Activated T-cell treated with anti-CD3 and anti-CD28 coated beads, Interleukin-2, amount 50 U/mL, for 4 hours (primary cell): ENCODE data around the gene CAMSAP1. TPM values are rescaled to one million over a fixed set of nuclear protein-coding genes. Genes with fewer than 3 reads are reported as not detected.

Experiments
- ATAC-seq, 2 donors: fragments of 200-7000 bp; cut with Tn5 transposase; one replicate each; pipeline ENCODE4 v1.10.0; 2021
- DNase-seq: peaks from one replicate; pipeline ENCODE4 v3.0.0-alpha.2; 2020
- H3K27me3 Mint-ChIP-seq: one replicate; pipeline ENCODE4 v1.8.0; 2021; ENCODE audit warnings: low read depth, mixed read lengths
- H3K36me3 Mint-ChIP-seq: one replicate; pipeline ENCODE4 v1.8.0; 2022; ENCODE audit warnings: mixed read lengths; ENCODE audit not compliant: insufficient read depth
- H3K4me1 Mint-ChIP-seq: one replicate; pipeline ENCODE4 v1.8.0; 2021; ENCODE audit warnings: low read depth, mixed read lengths
- H3K4me3 Mint-ChIP-seq: one replicate; pipeline ENCODE4 v1.8.0; 2021; ENCODE audit warnings: mild to moderate bottlenecking, moderate library complexity, mixed read lengths
- H3K9me3 Mint-ChIP-seq: one replicate; pipeline ENCODE4 v1.8.0; 2021; ENCODE audit warnings: mixed read lengths
- total RNA-seq, 3 donors: library from RNA; stranded (reverse); gene quantifications; one replicate each; pipeline ENCODE4 v1.2.1, GENCODE V29; 2021

The CAMSAP1 gene
- total RNA-seq, 3 donors from 2014 or later = 26.7 to 37.4 (median 29.2) TPM

- peaks cover 18% of the 10 kb centered on the region for H3K4me1 Mint-ChIP-seq
- no peak overlapping the region for H3K4me3 Mint-ChIP-seq
- ATAC-seq = no peak
- H3K27me3 Mint-ChIP-seq = no peaks in the 10 kb centered on the region
- H3K9me3 Mint-ChIP-seq = peaks cover 11% of the 10 kb centered on the region
- DNase-seq = no peak
- H3K36me3 Mint-ChIP-seq = peaks cover 53% of the 10 kb centered on the region
Observed at GRCh38 chr9:135847833-135848232, 59.5 kb downstream of the CAMSAP1 start.

- no peak for DNase-seq
- Mint-ChIP-seq H3K9me3 (peaks cover 11% of the 10 kb centered on the region), H3K27me3 (no peaks in the 10 kb centered on the region), H3K36me3 (peaks cover 28% of the 10 kb centered on the region), H3K4me1 (peaks cover 4% of the 10 kb centered on the region), H3K4me3 (no peak overlapping the region)
- no peak for ATAC-seq
Observed at GRCh38 chr9:135840539-135840938, 66.8 kb downstream of the CAMSAP1 start.

- Mint-ChIP-seq H3K4me1 (peaks cover 4% of the 10 kb centered on the region), H3K27me3 (no peaks in the 10 kb centered on the region), H3K4me3 (no peak overlapping the region), H3K36me3 (peaks cover 23% of the 10 kb centered on the region), H3K9me3 (peaks cover 11% of the 10 kb centered on the region)
- DNase-seq (no peak), ATAC-seq (no peak)
Observed at GRCh38 chr9:135840107-135840506, 67.2 kb downstream of the CAMSAP1 start.

- DNase-seq = no peak
- no peak for ATAC-seq
- peaks cover 4% of the 10 kb centered on the region for H3K4me1 Mint-ChIP-seq
- peaks cover 7% of the 10 kb centered on the region for H3K9me3 Mint-ChIP-seq
- H3K4me3 Mint-ChIP-seq = no peak overlapping the region
- peaks cover 20% of the 10 kb centered on the region for H3K36me3 Mint-ChIP-seq
- no peaks in the 10 kb centered on the region for H3K27me3 Mint-ChIP-seq
Observed at GRCh38 chr9:135839516-135839915, 67.8 kb downstream of the CAMSAP1 start.

GRCh38 chr9:135835131-135835530 is 72.2 kb downstream of the CAMSAP1 start:
- H3K4me3 Mint-ChIP-seq = no peak overlapping the region
- no peaks in the 10 kb centered on the region for H3K9me3 Mint-ChIP-seq
- DNase-seq = no peak
- H3K4me1 Mint-ChIP-seq = peaks cover 11% of the 10 kb centered on the region
- no peak for ATAC-seq
- peaks cover 17% of the 10 kb centered on the region for H3K36me3 Mint-ChIP-seq
- H3K27me3 Mint-ChIP-seq = no peaks in the 10 kb centered on the region

- Mint-ChIP-seq H3K27me3 (no peaks in the 10 kb centered on the region), H3K4me3 (no peak overlapping the region), H3K4me1 (peaks cover 11% of the 10 kb centered on the region), H3K36me3 (peaks cover 20% of the 10 kb centered on the region), H3K9me3 (peaks cover 3% of the 10 kb centered on the region)
- DNase-seq (no peak), ATAC-seq (no peak)
Observed at GRCh38 chr9:135833864-135834263, 73.5 kb downstream of the CAMSAP1 start.

GRCh38 chr9:135830496-135830895 is 76.8 kb downstream of the CAMSAP1 start:
- no peak for DNase-seq
- ATAC-seq = no peak
- Mint-ChIP-seq H3K9me3 (peaks cover 3% of the 10 kb centered on the region), H3K4me1 (peaks cover 11% of the 10 kb centered on the region), H3K27me3 (no peaks in the 10 kb centered on the region), H3K4me3 (no peak overlapping the region), H3K36me3 (peaks cover 43% of the 10 kb centered on the region)

- H3K4me3 Mint-ChIP-seq = no peak overlapping the region
- H3K4me1 Mint-ChIP-seq = peaks cover 12% of the 10 kb centered on the region
- DNase-seq = no peak
- peaks cover 3% of the 10 kb centered on the region for H3K9me3 Mint-ChIP-seq
- H3K27me3 Mint-ChIP-seq = no peaks in the 10 kb centered on the region
- H3K36me3 Mint-ChIP-seq = peaks cover 50% of the 10 kb centered on the region
- ATAC-seq = no peak
Observed at GRCh38 chr9:135828656-135829055, 78.7 kb downstream of the CAMSAP1 start.

- no peak overlapping the region for H3K4me3 Mint-ChIP-seq
- no peak for ATAC-seq
- peaks cover 52% of the 10 kb centered on the region for H3K36me3 Mint-ChIP-seq
- peaks cover 9% of the 10 kb centered on the region for H3K4me1 Mint-ChIP-seq
- H3K9me3 Mint-ChIP-seq = peaks cover 3% of the 10 kb centered on the region
- no peaks in the 10 kb centered on the region for H3K27me3 Mint-ChIP-seq
- no peak for DNase-seq
Observed at GRCh38 chr9:135827866-135828580, 79.3 kb downstream of the CAMSAP1 start.

- peaks cover 60% of the 10 kb centered on the region for H3K36me3 Mint-ChIP-seq
Observed at GRCh38 chr9:135827301-135827700, 80.0 kb downstream of the CAMSAP1 start.

GRCh38 chr9:135826188-135826545 is 81.2 kb downstream of the CAMSAP1 start:
- ATAC-seq = no peak
- Mint-ChIP-seq H3K9me3 (peaks cover 3% of the 10 kb centered on the region), H3K4me3 (no peak overlapping the region), H3K36me3 (peaks cover 62% of the 10 kb centered on the region), H3K27me3 (no peaks in the 10 kb centered on the region), H3K4me1 (peaks cover 2% of the 10 kb centered on the region)
- DNase-seq = no peak

More at GRCh38 chr9:135827301-135827700, 80.0 kb downstream of the CAMSAP1 start:
- H3K4me3 Mint-ChIP-seq = no peak overlapping the region
- H3K9me3 Mint-ChIP-seq = peaks cover 3% of the 10 kb centered on the region
- DNase-seq (no peak), ATAC-seq (no peak)
- peaks cover 7% of the 10 kb centered on the region for H3K4me1 Mint-ChIP-seq
- no peaks in the 10 kb centered on the region for H3K27me3 Mint-ChIP-seq

- ATAC-seq = no peak
- DNase-seq = no peak
- peaks cover 2% of the 10 kb centered on the region for H3K4me1 Mint-ChIP-seq
- H3K4me3 Mint-ChIP-seq = no peak overlapping the region
- peaks cover 3% of the 10 kb centered on the region for H3K9me3 Mint-ChIP-seq
- peaks cover 61% of the 10 kb centered on the region for H3K36me3 Mint-ChIP-seq
- H3K27me3 Mint-ChIP-seq = no peaks in the 10 kb centered on the region
Observed at GRCh38 chr9:135825435-135826187, 81.7 kb downstream of the CAMSAP1 start.

- H3K36me3 Mint-ChIP-seq = peaks cover 63% of the 10 kb centered on the region
- H3K4me3 Mint-ChIP-seq = no peak overlapping the region
- H3K27me3 Mint-ChIP-seq = no peaks in the 10 kb centered on the region
- peaks cover 2% of the 10 kb centered on the region for H3K4me1 Mint-ChIP-seq
- H3K9me3 Mint-ChIP-seq = no peaks in the 10 kb centered on the region
- ATAC-seq (no peak), DNase-seq (no peak)
Observed at GRCh38 chr9:135823036-135823435, 84.3 kb downstream of the CAMSAP1 start.

- ATAC-seq (no peak), DNase-seq (no peak)
- Mint-ChIP-seq H3K9me3 (no peaks in the 10 kb centered on the region), H3K4me3 (no peak overlapping the region), H3K4me1 (peaks cover 2% of the 10 kb centered on the region), H3K36me3 (peaks cover 62% of the 10 kb centered on the region), H3K27me3 (no peaks in the 10 kb centered on the region)
Observed at GRCh38 chr9:135822374-135822755, 85.0 kb downstream of the CAMSAP1 start.
